Tibial artery (tissue), 4 donors: ENCODE data around the gene EPHA7.
A peak's percentile ranks its signal among the peaks of the same experiment; 100 is the strongest.

Experiments used
- DNase-seq, 2 donors: peaks; one replicate each; pipeline ENCODE4 v3.0.0-alpha.2; 2019
- H3K27ac ChIP-seq, 2 donors: fragments of 200-600 bp; sonication (generic) in 1 of 2; 1 replicate in 1 of 2; 2 replicates in 1 of 2; pipeline ENCODE4 v1.5.1; 2018 to 2019; ENCODE audit warnings: mild to moderate bottlenecking in 1 of 2
- H3K27me3 ChIP-seq, 2 donors: fragments of 200-600 bp; sonication (generic) in 1 of 2; one replicate each; pipeline versions ENCODE4 v1.5.1 to v1.6.0; 2016 to 2019
- H3K36me3 ChIP-seq, 3 donors: fragments of 200-600 bp; sonication (generic) in 2 of 3; one replicate each; pipeline ENCODE4 v1.5.1; 2016 to 2019; ENCODE audit warnings: mild to moderate bottlenecking in 2 of 3
- H3K4me1 ChIP-seq, 4 donors: fragments of 200-600 bp; sonication (generic) in 2 of 4; 1 replicate in 3 of 4; 2 replicates in 1 of 4; pipeline ENCODE4 v1.5.1; 2016 to 2019
- H3K4me3 ChIP-seq, 2 donors: fragments of 200-600 bp; sonication (generic) in 1 of 2; 1 replicate in 1 of 2; 2 replicates in 1 of 2; pipeline ENCODE4 v1.5.1; 2018 to 2019; ENCODE audit warnings: mild to moderate bottlenecking in 2 of 2
- H3K9me3 ChIP-seq, 3 donors: fragments of 200-600 bp; sonication (generic) in 1 of 3; one replicate each; pipeline ENCODE4 v1.5.1; 2016 to 2019
- intact Hi-C: fragments of 100-400 bp; cut with DNase I; formaldehyde crosslinking; loops from one replicate; pipeline ENCODE4 v1.15.0; 2023; ENCODE audit warnings: low total_unique reads
- TF ChIP-seq, protein P1 (sequence below), 2 experiments: fragments of 200-600 bp in 1 of 2; fragments of 450-650 bp in 1 of 2; IDR thresholded peaks; one replicate each; pipeline ENCODE4 v1.5.1; 2017 to 2019; ENCODE audit warnings: antibody characterized with exemption in 2 of 2, mild to moderate bottlenecking in 1 of 2, moderate library complexity in 1 of 2

EPHA7 gene

DNA sequence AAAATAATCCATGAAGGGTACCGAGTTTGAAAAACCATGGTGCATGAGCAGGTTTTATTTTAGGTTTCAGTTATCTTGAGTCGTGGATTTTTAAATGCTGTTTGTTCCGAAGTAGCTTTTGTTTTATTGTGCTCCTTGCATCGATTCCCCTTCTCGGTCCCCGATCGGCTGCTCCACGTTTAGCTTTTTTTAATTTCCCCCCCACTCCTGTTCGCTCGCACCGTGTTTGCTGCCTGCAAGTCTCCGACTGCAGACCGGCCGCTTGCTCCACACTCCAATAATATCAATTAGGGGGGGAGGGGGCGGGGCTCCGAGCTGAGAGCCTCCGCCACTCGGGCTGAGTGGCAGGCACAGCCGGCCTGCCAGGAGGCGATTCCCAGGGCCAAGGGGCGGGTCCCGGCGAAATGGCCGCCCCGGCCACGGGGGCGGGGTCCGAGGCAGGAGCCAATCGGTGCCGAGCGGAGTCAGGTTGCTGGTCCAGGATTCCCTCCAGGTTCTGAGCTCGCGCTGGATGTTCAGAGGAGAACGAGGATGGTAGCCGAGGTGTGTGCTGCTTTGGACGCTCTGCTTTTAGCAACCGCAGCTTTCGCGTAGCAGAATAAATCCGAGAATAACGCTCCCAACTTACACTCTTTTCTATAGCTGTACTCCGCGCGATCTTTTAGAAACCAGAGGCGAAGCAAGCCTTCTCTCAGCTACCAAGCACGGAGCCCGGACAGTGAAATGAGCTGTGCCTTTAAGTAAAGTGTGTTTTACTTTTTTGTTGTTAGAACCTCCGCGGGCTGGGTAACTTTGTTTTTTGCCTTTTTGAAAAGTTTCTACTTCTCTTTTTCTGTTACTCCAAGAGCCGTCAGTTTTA is at the start of gene EPHA7:
EPHA7 (minus strand) TSS at position 256 of the 859 bp plus-strand sequence; CDS start at position 38, 218 bp downstream.
- Histone ChIP-seq H3K4me1 (peaks cover 0 to 40% (median 31%) of the 10 kb centered on the region in 4 donors), H3K36me3 (no peaks in the 10 kb centered on the region), H3K9me3 (no peaks in the 10 kb centered on the region), H3K27me3 (peaks cover 0 to 74% of the 10 kb centered on the region in 2 donors), H3K4me3 (peak within 1 kb of the TSS; percentile 49 to 59), H3K27ac (no peak within 1 kb of the TSS)
- intact Hi-C loops = no loop called here
- TF ChIP-seq, protein P1, sequence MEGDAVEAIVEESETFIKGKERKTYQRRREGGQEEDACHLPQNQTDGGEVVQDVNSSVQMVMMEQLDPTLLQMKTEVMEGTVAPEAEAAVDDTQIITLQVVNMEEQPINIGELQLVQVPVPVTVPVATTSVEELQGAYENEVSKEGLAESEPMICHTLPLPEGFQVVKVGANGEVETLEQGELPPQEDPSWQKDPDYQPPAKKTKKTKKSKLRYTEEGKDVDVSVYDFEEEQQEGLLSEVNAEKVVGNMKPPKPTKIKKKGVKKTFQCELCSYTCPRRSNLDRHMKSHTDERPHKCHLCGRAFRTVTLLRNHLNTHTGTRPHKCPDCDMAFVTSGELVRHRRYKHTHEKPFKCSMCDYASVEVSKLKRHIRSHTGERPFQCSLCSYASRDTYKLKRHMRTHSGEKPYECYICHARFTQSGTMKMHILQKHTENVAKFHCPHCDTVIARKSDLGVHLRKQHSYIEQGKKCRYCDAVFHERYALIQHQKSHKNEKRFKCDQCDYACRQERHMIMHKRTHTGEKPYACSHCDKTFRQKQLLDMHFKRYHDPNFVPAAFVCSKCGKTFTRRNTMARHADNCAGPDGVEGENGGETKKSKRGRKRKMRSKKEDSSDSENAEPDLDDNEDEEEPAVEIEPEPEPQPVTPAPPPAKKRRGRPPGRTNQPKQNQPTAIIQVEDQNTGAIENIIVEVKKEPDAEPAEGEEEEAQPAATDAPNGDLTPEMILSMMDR (IDR thresholded peaks at IDR 0.05) = no peak
- DNase-seq = peak; percentile 84 to 93

DNA sequence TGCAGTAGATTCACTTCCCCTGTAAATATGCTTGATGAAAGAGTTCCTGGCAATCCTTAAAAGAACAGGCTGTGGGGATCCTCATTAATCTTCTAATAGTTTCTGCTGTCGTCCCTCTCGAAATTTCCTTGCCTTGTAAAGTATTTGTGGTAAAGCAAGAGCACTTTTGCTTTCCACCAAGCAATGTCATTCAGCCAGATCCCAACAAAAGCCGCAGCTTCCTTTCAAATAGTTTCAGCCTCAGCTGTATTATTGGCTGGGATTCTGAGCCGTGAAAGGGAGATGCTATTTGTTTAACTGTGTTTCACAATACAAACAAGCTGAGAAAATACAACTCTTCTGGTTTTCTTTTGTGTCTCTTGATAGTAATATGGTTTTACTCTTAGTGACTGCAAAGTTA is 48.9 kb upstream of the EPHA7 start:
- Histone ChIP-seq H3K27me3 (no peaks in the 10 kb centered on the region), H3K9me3 (no peaks in the 10 kb centered on the region), H3K27ac (no peak overlapping the region), H3K4me1 (no peaks in the 10 kb centered on the region), H3K36me3 (no peaks in the 10 kb centered on the region), H3K4me3 (no peak overlapping the region)
- TF ChIP-seq, protein P1 (IDR thresholded peaks at IDR 0.05) = no peak
- intact Hi-C loops = no loop called here
- no peak for DNase-seq

DNA sequence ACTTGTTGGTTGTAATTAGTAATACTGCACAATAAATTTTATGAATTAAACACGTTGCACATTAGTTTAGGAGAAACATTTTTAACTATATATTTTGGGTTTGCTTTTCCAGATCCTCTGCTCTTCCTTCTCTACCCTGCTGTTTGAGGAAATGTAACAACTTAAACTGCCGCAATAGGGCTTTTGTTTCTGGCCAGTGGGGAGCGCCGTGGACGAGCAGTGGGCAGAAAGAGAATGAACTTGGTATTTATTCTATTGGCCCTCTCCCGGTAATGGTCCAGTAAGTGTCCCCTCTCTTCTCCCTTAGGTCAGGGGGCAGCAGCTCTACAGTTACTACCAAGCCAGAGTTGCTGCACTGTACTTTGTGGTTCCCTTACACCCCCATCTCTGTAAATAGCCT is 35.2 kb upstream of the EPHA7 start:
- no peaks in the 10 kb centered on the region for H3K27me3 ChIP-seq
- H3K9me3 ChIP-seq = no peaks in the 10 kb centered on the region
- intact Hi-C loops = no loop called here
- no peaks in the 10 kb centered on the region for H3K4me1 ChIP-seq
- H3K4me3 ChIP-seq = no peak overlapping the region
- DNase-seq = no peak
- no peaks in the 10 kb centered on the region for H3K36me3 ChIP-seq
- TF ChIP-seq, protein P1 (IDR thresholded peaks at IDR 0.05) = no peak
- H3K27ac ChIP-seq = no peak overlapping the region

DNA sequence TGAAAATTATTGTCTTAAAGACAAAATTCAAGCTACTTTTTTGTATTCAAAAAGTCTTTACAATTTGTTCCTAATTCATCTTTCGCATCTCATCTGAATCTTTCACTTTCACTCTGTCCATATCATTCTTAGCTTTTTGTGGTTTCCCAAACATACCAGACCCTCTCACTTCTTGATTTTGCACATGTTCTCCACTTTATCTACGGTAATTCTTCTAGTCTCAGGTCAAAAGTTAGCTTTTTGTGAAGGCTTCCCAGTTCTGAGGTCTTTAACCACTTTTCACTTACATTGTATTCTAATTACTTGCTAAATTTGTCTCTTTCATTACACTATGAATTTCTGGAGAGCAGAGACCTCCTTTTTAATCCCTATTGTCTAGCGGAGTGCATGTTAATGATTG is 34.6 kb upstream of the EPHA7 start:
- H3K4me1 ChIP-seq = no peaks in the 10 kb centered on the region
- H3K27me3 ChIP-seq = no peaks in the 10 kb centered on the region
- no peaks in the 10 kb centered on the region for H3K9me3 ChIP-seq
- DNase-seq = no peak
- no peak overlapping the region for H3K27ac ChIP-seq
- intact Hi-C loops = no loop called here
- TF ChIP-seq, protein P1 (IDR thresholded peaks at IDR 0.05) = no peak
- H3K4me3 ChIP-seq = no peak overlapping the region
- H3K36me3 ChIP-seq = no peaks in the 10 kb centered on the region

DNA sequence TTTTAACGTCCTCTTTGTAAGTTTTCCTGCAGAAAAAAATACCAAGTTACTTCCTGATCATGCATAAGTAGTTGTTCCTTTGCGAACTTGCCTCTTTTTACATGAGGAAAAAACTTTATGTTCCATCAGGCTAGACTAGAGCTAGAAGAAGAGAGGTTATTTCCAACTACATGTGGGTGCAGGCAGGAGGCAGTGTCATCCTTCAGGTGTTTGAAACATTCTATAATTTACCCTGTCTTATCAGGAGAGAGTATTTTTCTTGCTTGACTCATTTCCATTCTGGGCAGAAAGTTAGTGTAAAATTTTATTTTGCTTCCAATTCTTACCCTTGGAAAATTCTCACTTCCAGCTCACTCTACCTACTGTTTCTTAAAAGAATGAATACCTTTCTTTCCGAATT is 28.5 kb upstream of the EPHA7 start:
- Histone ChIP-seq H3K27ac (no peak overlapping the region), H3K4me3 (no peak overlapping the region), H3K36me3 (no peaks in the 10 kb centered on the region), H3K27me3 (no peaks in the 10 kb centered on the region), H3K4me1 (no peaks in the 10 kb centered on the region), H3K9me3 (no peaks in the 10 kb centered on the region)
- DNase-seq = no peak
- intact Hi-C loops = no loop called here
- TF ChIP-seq, protein P1 (IDR thresholded peaks at IDR 0.05) = no peak
